HG02798 (cell line): ENCODE measurements around the gene TBC1D22B.

ENCODE experiments used
- ATAC-seq: cut with Tn5 transposase; IDR thresholded peaks from one replicate; pipeline ENCODE4 v1.9.1; 2021; ENCODE audit warnings: mild to moderate bottlenecking; ENCODE audit not compliant: unreplicated experiment, poor library complexity

TBC1D22B gene

DNA sequence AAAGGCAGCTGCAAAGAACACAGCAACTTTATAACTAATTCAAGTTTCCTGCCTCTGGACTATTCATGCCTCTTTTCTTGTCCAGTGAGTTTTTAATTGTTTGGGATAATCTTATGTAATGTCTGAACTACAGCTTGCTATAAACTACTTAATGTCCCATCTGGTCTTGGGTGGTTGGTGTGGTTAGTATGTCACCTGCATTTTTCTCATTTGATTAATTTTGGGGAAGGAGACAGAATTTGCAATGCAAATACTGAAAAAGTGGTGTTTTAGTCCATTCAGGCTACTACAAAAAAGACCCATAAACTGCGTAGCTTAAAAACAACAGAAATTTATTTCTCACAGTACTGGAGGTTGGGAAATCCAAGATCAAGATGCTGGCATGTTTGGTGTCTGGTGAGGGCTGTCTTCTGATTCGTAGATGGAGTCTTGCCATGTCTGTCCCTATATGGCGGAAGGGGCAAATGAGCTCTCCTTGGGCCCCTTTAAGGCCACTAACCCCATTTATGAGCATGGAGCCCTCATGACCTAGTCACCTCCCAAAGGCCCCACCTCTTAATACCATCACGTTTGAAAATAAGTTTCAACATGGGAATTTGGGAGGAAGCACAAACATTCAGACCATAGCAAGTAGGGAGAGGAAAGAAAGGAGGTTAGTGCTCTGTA lies 118.6 kb downstream of the TBC1D22B start:
- ATAC-seq: no peak

DNA sequence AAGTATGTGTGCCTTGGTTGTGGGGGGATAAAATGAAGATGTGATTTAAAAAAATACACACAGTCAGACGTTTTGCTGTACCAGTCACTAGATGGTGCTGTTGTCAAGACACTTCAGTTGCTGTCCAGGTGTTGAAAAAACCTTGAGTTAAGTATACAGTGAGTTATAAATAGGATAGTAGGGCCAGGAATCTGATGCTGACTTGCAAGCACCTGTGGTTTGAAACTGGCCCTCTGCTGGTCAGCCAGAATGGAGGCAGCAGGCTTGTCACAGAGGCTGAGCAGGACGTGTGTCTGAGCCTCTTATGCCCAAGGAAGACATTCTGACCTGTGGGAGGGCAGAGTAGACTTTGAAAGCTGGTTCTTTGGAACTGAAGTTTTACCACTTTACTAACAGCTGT lies 124.0 kb downstream of the TBC1D22B start:
- peak; percentile 52 for ATAC-seq
